Stomach (tissue), 4 donors: Measurements from ENCODE around the gene TDRD3.

Experiments
- CTCF ChIP-seq, 7 experiments: fragments of 450-650 bp in 4 of 7; fragments of 200-600 bp in 3 of 7; sonication (generic) in 3 of 7; IDR thresholded peaks; one replicate each; pipeline ENCODE4 v1.5.1; 2016 to 2019; ENCODE audit warnings: antibody characterized with exemption in 7 of 7, control low read depth in 2 of 7, mild to moderate bottlenecking in 1 of 7
- EP300 ChIP-seq: sonication (generic); formaldehyde crosslinking; IDR thresholded peaks from one replicate; pipeline ENCODE4 v1.6.1; 2017; ENCODE audit warnings: antibody characterized with exemption
- POLR2A ChIP-seq, 4 donors: fragments of 450-650 bp; IDR thresholded peaks; one replicate each; pipeline ENCODE4 v1.6.1; 2016; ENCODE audit warnings: antibody characterized with exemption in 4 of 4, control low read depth in 2 of 4, mild to moderate bottlenecking in 1 of 4, moderate library complexity in 1 of 4
- POLR2AphosphoS5 ChIP-seq, 3 donors: sonication (generic); formaldehyde crosslinking; IDR thresholded peaks; one replicate each; pipeline ENCODE4 v1.6.1; 2016; ENCODE audit warnings: antibody characterized with exemption in 3 of 3

- TF ChIP-seq CTCF (IDR thresholded peaks at IDR 0.05) (no peak), EP300 (peak; percentile 15), POLR2AphosphoS5 (IDR thresholded peaks at IDR 0.05) (peak; percentile 0 to 97 (median 94)), POLR2A (IDR thresholded peaks at IDR 0.05) (peak in 2 of 4 donors; percentile 9 to 82)
Observed at GRCh38 chr13:60395971-60396782, 843 bp upstream of the TDRD3 start.
